Neural cell (in vitro differentiated cells): ENCODE results near the gene WDR82.

Experiments
- CTCF ChIP-seq: fragments of 450-650 bp; IDR thresholded peaks from 2 replicates; pipeline ENCODE4 v1.5.1; 2014; ENCODE audit warnings: antibody characterized with exemption, mild to moderate bottlenecking, moderate library complexity; ENCODE audit not compliant: poor library complexity, severe bottlenecking
- POLR2AphosphoS5 ChIP-seq: IDR thresholded peaks from 2 replicates; pipeline ENCODE4 v1.6.1; 2012

- TF ChIP-seq CTCF (no peak), POLR2AphosphoS5 (no peak)
Observed at GRCh38 chr3:52233108-52233591, 45.3 kb downstream of the WDR82 start.
